Upper lobe of left lung (tissue), 4 donors: ENCODE data around the gene DUSP15.

Experiments used
- CTCF ChIP-seq, 6 experiments: fragments of 450-650 bp in 4 of 6; fragments of 200-600 bp in 2 of 6; sonication (generic) in 2 of 6; IDR thresholded peaks; one replicate each; pipeline ENCODE4 v1.5.1; 2016 to 2019; ENCODE audit warnings: antibody characterized with exemption in 6 of 6
- EP300 ChIP-seq, 4 donors: sonication (generic); formaldehyde crosslinking; IDR thresholded peaks; one replicate each; pipeline ENCODE4 v1.5.1; 2017; ENCODE audit warnings: antibody characterized with exemption in 4 of 4, control low read depth in 2 of 4
- POLR2A ChIP-seq, 4 donors: fragments of 450-650 bp; IDR thresholded peaks; one replicate each; pipeline ENCODE4 v1.5.1; 2016 to 2017; ENCODE audit warnings: antibody characterized with exemption in 4 of 4, mild to moderate bottlenecking in 2 of 4

DNA sequence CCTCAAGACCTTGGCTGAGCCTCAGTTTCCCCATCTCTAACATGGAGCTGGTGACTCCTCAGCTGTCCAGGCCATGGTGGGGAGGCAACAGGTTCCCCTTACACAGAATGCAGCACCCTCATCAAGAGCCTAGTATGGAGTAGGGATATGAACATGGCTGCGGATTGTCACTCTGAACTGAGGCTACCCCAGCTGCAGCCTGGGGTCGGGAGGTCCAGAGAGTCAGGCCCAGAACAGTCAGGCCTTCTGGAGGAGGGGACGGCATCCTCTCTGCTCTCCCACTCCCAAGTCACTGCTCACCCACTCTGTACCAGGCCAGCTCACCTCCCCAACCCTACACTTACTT, 23.6 kb downstream of the DUSP15 start:
- TF ChIP-seq CTCF (IDR thresholded peaks at IDR 0.05) (peak in 2 of 6 experiments; percentile 2 to 12), POLR2A (IDR thresholded peaks at IDR 0.05) (no peak), EP300 (IDR thresholded peaks at IDR 0.05) (no peak)
